IMR-90 (cell line): ENCODE data around the gene FIBIN. TPM values are rescaled to one million over a fixed set of nuclear protein-coding genes. Genes with fewer than 3 reads are reported as not detected.
A peak's percentile ranks its signal among the peaks of the same experiment; 100 is the strongest.

Experiments
- ATAC-seq: fragments of 200-7000 bp; cut with Tn5 transposase; 2 replicates; pipeline ENCODE4 v1.9.1; 2020; ENCODE audit warnings: low read depth, mild to moderate bottlenecking, moderate library complexity
- BruUV-seq: library from RNA; stranded (reverse); fragments of 400-500 nt; replicated peaks from 2 replicates; lab custom pipeline; 2021; lab: Mats Ljungman, UMichigan
- CTCF ChIA-PET: fragments of 300-600 bp; formaldehyde crosslinking; extraction: SDS; loops from one replicate; lab custom pipeline; 2021; ENCODE audit warnings: antibody characterized with exemption; lab: Yijun Ruan, JAX
- POLR2A ChIA-PET: fragments of 300-600 bp; sonication (Branson Sonifier 250); formaldehyde crosslinking; loops from one replicate; lab custom pipeline; 2022; ENCODE audit warnings: antibody characterized with exemption; ENCODE audit not compliant: unreplicated experiment; lab: Charles Lee
- DNase-seq: peaks from one replicate; pipeline ENCODE4 v3.0.0; 2013
- H2AFZ ChIP-seq: replicated peaks from 2 replicates; pipeline ENCODE3; 2013; ENCODE audit warnings: low read length, mild to moderate bottlenecking; ENCODE audit not compliant: poor library complexity
- H2AK5ac ChIP-seq: 2 replicates; pipeline ENCODE4 v1.6.1; 2013; ENCODE audit warnings: low read depth, low read length, inconsistent platforms
- H2AK9ac ChIP-seq: replicated peaks from 2 replicates; pipeline ENCODE3; 2013; ENCODE audit warnings: mild to moderate bottlenecking, low read depth, low read length, moderate library complexity; ENCODE audit not compliant: poor library complexity
- H2BK120ac ChIP-seq: 2 replicates; pipeline ENCODE4 v1.6.1; 2013; ENCODE audit warnings: low read depth, low read length, inconsistent platforms
- H2BK15ac ChIP-seq: 3 replicates; pipeline ENCODE4 v1.6.1; 2013; ENCODE audit warnings: low read depth, low read length, inconsistent platforms
- H2BK20ac ChIP-seq: 2 replicates; pipeline ENCODE4 v1.6.1; 2013; ENCODE audit warnings: low read depth, mild to moderate bottlenecking, inconsistent platforms, low read length, moderate library complexity
- H2BK5ac ChIP-seq: 2 replicates; pipeline ENCODE4 v1.6.1; 2013; ENCODE audit warnings: mild to moderate bottlenecking, low read depth, low read length, inconsistent platforms; ENCODE audit not compliant: poor library complexity, severe bottlenecking
- H3K14ac ChIP-seq: replicated peaks from 2 replicates; pipeline ENCODE4 v1.6.1; 2013; ENCODE audit warnings: low read depth, low read length, inconsistent platforms
- H3K18ac ChIP-seq: 2 replicates; pipeline ENCODE4 v1.6.1; 2013; ENCODE audit warnings: low read depth, low read length, control low read depth
- H3K23ac ChIP-seq: 2 replicates; pipeline ENCODE4 v1.6.1; 2013; ENCODE audit warnings: low read depth, low read length, inconsistent platforms
- H3K27ac ChIP-seq: 2 replicates; pipeline ENCODE4 v1.5.1; 2013; ENCODE audit warnings: mild to moderate bottlenecking, control low read depth, low read length; ENCODE audit not compliant: insufficient read depth
- H3K27me3 ChIP-seq: 2 replicates; pipeline ENCODE4 v1.6.1; 2013; ENCODE audit warnings: low read length; ENCODE audit not compliant: control insufficient read depth, insufficient read depth
- H3K36me3 ChIP-seq: 2 replicates; pipeline ENCODE4 v1.6.1; 2013; ENCODE audit warnings: low read length, mixed read lengths; ENCODE audit not compliant: control insufficient read depth, insufficient read depth
- H3K4ac ChIP-seq: 2 replicates; pipeline ENCODE4 v1.6.1; 2013; ENCODE audit warnings: low read depth, low read length, inconsistent platforms
- H3K4me1 ChIP-seq: 2 replicates; pipeline ENCODE4 v1.6.1; 2013; ENCODE audit warnings: low read length, mixed read lengths; ENCODE audit not compliant: control insufficient read depth, insufficient read depth
- H3K4me2 ChIP-seq: 2 replicates; pipeline ENCODE4 v1.6.1; 2013; ENCODE audit warnings: low read depth, mild to moderate bottlenecking, control low read depth, low read length, moderate library complexity
- H3K4me3 ChIP-seq: 2 replicates; pipeline ENCODE4 v1.5.1; 2013; ENCODE audit warnings: low read depth, mild to moderate bottlenecking, control low read depth, low read length, moderate library complexity; ENCODE audit not compliant: insufficient read depth
- H3K56ac ChIP-seq: 2 replicates; pipeline ENCODE4 v1.6.1; 2013; ENCODE audit warnings: low read length, inconsistent platforms; ENCODE audit not compliant: insufficient read depth; ENCODE audit errors: extremely low read depth
- H3K79me1 ChIP-seq, 2 experiments: 2 replicates each; pipeline ENCODE4 v1.6.1; 2013; ENCODE audit warnings: low read length in 2 of 2, inconsistent platforms in 1 of 2, low read depth in 1 of 2
- H3K9ac ChIP-seq: 2 replicates; pipeline ENCODE4 v1.6.1; 2013; ENCODE audit warnings: low read depth, low read length, control low read depth
- H3K9me1 ChIP-seq: 2 replicates; pipeline ENCODE4 v1.6.1; 2013; ENCODE audit warnings: low read length, inconsistent platforms; ENCODE audit not compliant: insufficient read depth
- H3K9me3 ChIP-seq: 2 replicates; pipeline ENCODE4 v1.6.1; 2013; ENCODE audit warnings: low read length; ENCODE audit not compliant: control insufficient read depth, insufficient read depth
- H4K20me1 ChIP-seq: 2 replicates; pipeline ENCODE4 v1.6.1; 2013; ENCODE audit warnings: low read length, inconsistent platforms; ENCODE audit not compliant: insufficient read depth
- H4K5ac ChIP-seq: 2 replicates; pipeline ENCODE4 v1.6.1; 2013; ENCODE audit warnings: mild to moderate bottlenecking, low read depth, low read length, control low read depth
- H4K8ac ChIP-seq, 2 experiments: 2 replicates each; pipeline ENCODE4 v1.6.1; 2013; ENCODE audit warnings: low read depth in 2 of 2, low read length in 2 of 2, control low read depth in 1 of 2, inconsistent platforms in 1 of 2
- H4K91ac ChIP-seq: 2 replicates; pipeline ENCODE4 v1.6.1; 2013; ENCODE audit warnings: low read depth, low read length, inconsistent platforms; ENCODE audit not compliant: insufficient read depth
- BHLHE40 ChIP-seq: fragments of 150-350 bp; IDR thresholded peaks from 2 replicates; pipeline ENCODE4 v1.6.1; 2016; ENCODE audit warnings: mild to moderate bottlenecking, low read depth, low read length
- CEBPB ChIP-seq: IDR thresholded peaks from 2 replicates; pipeline ENCODE4 v1.6.1; 2012; ENCODE audit warnings: low read depth, low read length, improper control_type of control experiment
- CHD1 ChIP-seq: IDR thresholded peaks from 2 replicates; pipeline ENCODE4 v1.6.1; 2012; ENCODE audit warnings: low read depth, low read length, improper control_type of control experiment
- ELK1 ChIP-seq: fragments of 150-350 bp; IDR thresholded peaks from 2 replicates; pipeline ENCODE4 v1.6.1; 2016; ENCODE audit warnings: low read depth, mild to moderate bottlenecking, low read length, moderate library complexity, borderline replicate concordance
- FOS ChIP-seq: fragments of 150-350 bp; IDR thresholded peaks from 2 replicates; pipeline ENCODE4 v1.6.1; 2016; ENCODE audit warnings: low read depth, low read length
- MAFK ChIP-seq: IDR thresholded peaks from 2 replicates; pipeline ENCODE4 v1.6.1; 2012; ENCODE audit warnings: low read depth, low read length, improper control_type of control experiment
- MAZ ChIP-seq: IDR thresholded peaks from 2 replicates; pipeline ENCODE4 v1.6.1; 2012; ENCODE audit warnings: low read depth, mild to moderate bottlenecking, low read length, improper control_type of control experiment, moderate library complexity, borderline replicate concordance
- MXI1 ChIP-seq: IDR thresholded peaks from 2 replicates; pipeline ENCODE4 v1.6.1; 2012; ENCODE audit warnings: low read depth, mild to moderate bottlenecking, low read length, moderate library complexity, borderline replicate concordance
- NFE2L2 ChIP-seq: fragments of 150-350 bp; IDR thresholded peaks from 2 replicates; pipeline ENCODE4 v1.6.1; 2016; ENCODE audit warnings: low read depth, mild to moderate bottlenecking, low read length
- POLR2A ChIP-seq: IDR thresholded peaks from 2 replicates; pipeline ENCODE4 v1.6.1; 2012; ENCODE audit warnings: mild to moderate bottlenecking, low read depth, low read length
- RAD21 ChIP-seq: IDR thresholded peaks from 2 replicates; pipeline ENCODE4 v1.6.1; 2012; ENCODE audit warnings: low read length, improper control_type of control experiment
- RFX5 ChIP-seq: IDR thresholded peaks from 2 replicates; pipeline ENCODE4 v1.8.0; 2012; ENCODE audit warnings: low read depth, mild to moderate bottlenecking, low read length, moderate library complexity
- SMC3 ChIP-seq: fragments of 150-350 bp; IDR thresholded peaks from 2 replicates; pipeline ENCODE4 v1.6.1; 2016; ENCODE audit warnings: low read depth, mild to moderate bottlenecking, antibody characterized with exemption, low read length, moderate library complexity
- USF2 ChIP-seq: fragments of 150-350 bp; IDR thresholded peaks from 2 replicates; pipeline ENCODE4 v1.6.1; 2017; ENCODE audit warnings: mild to moderate bottlenecking, antibody characterized with exemption, low read length, low read depth
- WGBS, 2 experiments: methylation state at CpG; one replicate each; pipeline versions ENCODE4 v1.1.5 to v1.1.7; 2013; ENCODE audit warnings: missing lambda C conversion rate in 2 of 2; ENCODE audit not compliant: insufficient read length in 1 of 2; ENCODE audit errors: extremely low coverage in 2 of 2; 5-methylcytosine and 5-hydroxymethylcytosine counted together
- dilution Hi-C: fragments of 300-500 bp; cut with HindIII; formaldehyde crosslinking; loops from one replicate; pipeline ENCODE4 v1.14.3; 2018; ENCODE audit warnings: low sequenced_read_pairs; ENCODE audit not compliant: unreplicated experiment
- in situ Hi-C: fragments of 300-500 bp; cut with MboI; formaldehyde crosslinking; loops from 3 replicates; pipeline ENCODE4 v1.14.3; 2019; ENCODE audit warnings: low sequenced_read_pairs, inconsistent platforms, mixed read lengths
- intact Hi-C: fragments of 100-400 bp; cut with micrococcal nuclease; formaldehyde crosslinking; loops from 2 replicates; pipeline ENCODE4 v1.10.0; 2022
- polyA plus RNA-seq, 3 experiments: library from polyadenylated mRNA; depleted of rRNA; stranded (reverse); fragments of >200 nt; gene quantifications; 2 replicates each; pipeline ENCODE4 v1.2.3, GENCODE V29; 2012; ENCODE audit warnings: low replicate concordance in 1 of 3
- total RNA-seq: library from RNA; depleted of rRNA; stranded (reverse); fragments of >200 nt; gene quantifications from 2 replicates; pipeline ENCODE4 v1.2.3, GENCODE V29; 2012

FIBIN gene
- total and polyA plus RNA-seq, 2 of the 4 experiments (the other 2 are of a cell fraction) = 5.7 to 6.1 TPM

GRCh38 chr11:26958005-26958701, 35.8 kb upstream of the FIBIN start:
- in situ Hi-C loops (no loop called here), dilution Hi-C loops (no loop called here), intact Hi-C loops (no loop called here)
- Histone ChIP-seq H3K9me1 (no peaks in the 10 kb centered on the region), H2AFZ (no peak overlapping the region), H3K23ac (no peak overlapping the region), H2BK15ac (no peak overlapping the region), H3K4me2 (no peak overlapping the region), H2AK9ac (no peak overlapping the region), H3K4ac (no peak overlapping the region), H4K20me1 (no peaks in the 10 kb centered on the region), H3K9me3 (no peaks in the 10 kb centered on the region), H2BK120ac (no peak overlapping the region), H4K8ac (no peak overlapping the region), H4K91ac (no peak overlapping the region), H3K56ac (no peak overlapping the region), H3K27ac (no peak overlapping the region), H2BK5ac (no peak overlapping the region), H4K5ac (no peak overlapping the region), H3K4me1 (peaks cover 1% of the 10 kb centered on the region; the same call in 1 of the 2 replicates), H3K18ac (peak overlapping the region; percentile 51; the same call in 1 of the 2 replicates), H3K4me3 (no peak overlapping the region), H3K79me1 (no peaks in the 10 kb centered on the region), H3K9ac (no peak overlapping the region), H2AK5ac (no peak overlapping the region), H3K36me3 (no peaks in the 10 kb centered on the region), H3K14ac (no peak overlapping the region), H3K27me3 (no peaks in the 10 kb centered on the region), H2BK20ac (no peak overlapping the region)
- no peak for ATAC-seq
- BruUV-seq = no TSS peak
- CTCF ChIA-PET = no interaction called here
- WGBS, 2 experiments = no CpG with 5 or more reads among the region's 2 CpGs
- TF ChIP-seq MAFK (no peak), RFX5 (no peak), CHD1 (no peak), ELK1 (no peak), CEBPB (no peak), MXI1 (no peak), BHLHE40 (no peak), RAD21 (no peak), NFE2L2 (no peak), USF2 (no peak), MAZ (no peak), SMC3 (no peak), FOS (no peak), POLR2A (no peak)
- DNase-seq = no peak
- POLR2A ChIA-PET = no interaction called here
